Right lobe of liver (tissue), 4 donors: ENCODE measurements around the gene LSM14A.
"Not testable (repeated sequence)": the region's sequence is repeated elsewhere in the genome, so short reads cannot be mapped to it uniquely, and the experiment has no call there.

Source experiments
- POLR2A ChIP-seq: fragments of 450-650 bp; IDR thresholded peaks from one replicate; pipeline ENCODE4 v1.6.1; 2017; ENCODE audit warnings: antibody characterized with exemption, mild to moderate bottlenecking
- TF ChIP-seq, protein P1 (sequence below), 4 donors: fragments of 200-600 bp in 3 of 4; fragments of 450-650 bp in 1 of 4; IDR thresholded peaks; one replicate each; pipeline versions ENCODE4 v1.5.1 to v1.8.0; 2016 to 2022; ENCODE audit warnings: antibody characterized with exemption in 4 of 4, mild to moderate bottlenecking in 2 of 4
- donor health status: DM: no; HTN: no; CAD: no.
- donor health status: DM: no; HTN: no; CAD: no.
- donor health status: DM: no; HTN: yes; CAD: no.

DNA sequence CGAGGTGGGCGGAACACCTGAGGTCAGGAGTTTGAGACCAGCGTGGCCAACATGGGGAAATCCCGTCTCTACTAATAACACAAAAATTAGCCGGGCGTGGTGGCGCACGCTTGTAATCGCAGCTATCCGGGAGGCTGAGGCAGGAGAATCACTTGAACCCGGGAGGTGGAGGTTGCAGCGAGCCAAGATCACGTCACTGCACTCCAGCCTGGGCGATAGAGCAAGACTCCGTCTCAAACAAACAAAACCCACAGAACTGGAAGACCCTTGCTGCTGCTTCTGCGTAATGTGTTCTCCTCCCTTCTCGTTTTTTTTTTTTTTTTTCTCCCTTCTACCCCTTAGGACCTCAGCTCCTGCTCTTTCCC, 81.4 kb downstream of the LSM14A start:
- TF ChIP-seq, protein P1, sequence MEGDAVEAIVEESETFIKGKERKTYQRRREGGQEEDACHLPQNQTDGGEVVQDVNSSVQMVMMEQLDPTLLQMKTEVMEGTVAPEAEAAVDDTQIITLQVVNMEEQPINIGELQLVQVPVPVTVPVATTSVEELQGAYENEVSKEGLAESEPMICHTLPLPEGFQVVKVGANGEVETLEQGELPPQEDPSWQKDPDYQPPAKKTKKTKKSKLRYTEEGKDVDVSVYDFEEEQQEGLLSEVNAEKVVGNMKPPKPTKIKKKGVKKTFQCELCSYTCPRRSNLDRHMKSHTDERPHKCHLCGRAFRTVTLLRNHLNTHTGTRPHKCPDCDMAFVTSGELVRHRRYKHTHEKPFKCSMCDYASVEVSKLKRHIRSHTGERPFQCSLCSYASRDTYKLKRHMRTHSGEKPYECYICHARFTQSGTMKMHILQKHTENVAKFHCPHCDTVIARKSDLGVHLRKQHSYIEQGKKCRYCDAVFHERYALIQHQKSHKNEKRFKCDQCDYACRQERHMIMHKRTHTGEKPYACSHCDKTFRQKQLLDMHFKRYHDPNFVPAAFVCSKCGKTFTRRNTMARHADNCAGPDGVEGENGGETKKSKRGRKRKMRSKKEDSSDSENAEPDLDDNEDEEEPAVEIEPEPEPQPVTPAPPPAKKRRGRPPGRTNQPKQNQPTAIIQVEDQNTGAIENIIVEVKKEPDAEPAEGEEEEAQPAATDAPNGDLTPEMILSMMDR (IDR thresholded peaks at IDR 0.05) = not testable (repeated sequence)
- not testable (repeated sequence) for TF ChIP-seq POLR2A
